ENCODE measurements around the gene ABI1.

DNA sequence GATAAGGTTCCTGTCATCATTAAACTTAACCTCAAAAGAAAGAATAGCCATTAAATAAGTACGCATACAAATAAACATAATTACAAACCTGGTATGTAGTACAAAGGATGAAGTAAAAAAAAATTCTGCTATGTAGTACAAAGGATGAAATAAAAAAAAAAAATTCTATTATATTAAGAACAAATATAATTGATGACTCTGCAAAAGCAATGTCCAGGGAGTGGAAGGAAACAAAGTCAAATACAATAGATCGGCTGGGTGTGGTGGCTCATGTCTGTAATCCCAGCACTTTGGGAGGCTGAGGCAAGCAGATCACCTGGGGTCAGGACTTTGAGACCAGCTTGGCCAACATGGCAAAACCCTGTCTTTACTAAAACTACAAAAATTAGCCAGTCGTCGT lies 56.9 kb downstream of the ABI1 start:
- TF ChIP-seq, protein P1, sequence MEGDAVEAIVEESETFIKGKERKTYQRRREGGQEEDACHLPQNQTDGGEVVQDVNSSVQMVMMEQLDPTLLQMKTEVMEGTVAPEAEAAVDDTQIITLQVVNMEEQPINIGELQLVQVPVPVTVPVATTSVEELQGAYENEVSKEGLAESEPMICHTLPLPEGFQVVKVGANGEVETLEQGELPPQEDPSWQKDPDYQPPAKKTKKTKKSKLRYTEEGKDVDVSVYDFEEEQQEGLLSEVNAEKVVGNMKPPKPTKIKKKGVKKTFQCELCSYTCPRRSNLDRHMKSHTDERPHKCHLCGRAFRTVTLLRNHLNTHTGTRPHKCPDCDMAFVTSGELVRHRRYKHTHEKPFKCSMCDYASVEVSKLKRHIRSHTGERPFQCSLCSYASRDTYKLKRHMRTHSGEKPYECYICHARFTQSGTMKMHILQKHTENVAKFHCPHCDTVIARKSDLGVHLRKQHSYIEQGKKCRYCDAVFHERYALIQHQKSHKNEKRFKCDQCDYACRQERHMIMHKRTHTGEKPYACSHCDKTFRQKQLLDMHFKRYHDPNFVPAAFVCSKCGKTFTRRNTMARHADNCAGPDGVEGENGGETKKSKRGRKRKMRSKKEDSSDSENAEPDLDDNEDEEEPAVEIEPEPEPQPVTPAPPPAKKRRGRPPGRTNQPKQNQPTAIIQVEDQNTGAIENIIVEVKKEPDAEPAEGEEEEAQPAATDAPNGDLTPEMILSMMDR (IDR thresholded peaks at IDR 0.05): no peak
- TF ChIP-seq POLR2A (IDR thresholded peaks at IDR 0.05): no peak
